Type B pancreatic cell (in vitro differentiated cells): ENCODE data around the gene SMIM33. TPM values are rescaled to one million over a fixed set of nuclear protein-coding genes. Genes with fewer than 3 reads are reported as not detected.

Experiments used
- DNase-seq: peaks from one replicate; pipeline ENCODE4 v3.0.0; 2021; ENCODE audit warnings: mixed read lengths; ENCODE audit not compliant: unreplicated experiment; ENCODE audit errors: extremely low spot score
- H3K27ac Mint-ChIP-seq: 2 replicates; pipeline ENCODE4 v1.8.0; 2021; ENCODE audit warnings: mild to moderate bottlenecking, mixed read lengths
- H3K27me3 Mint-ChIP-seq: 2 replicates; pipeline ENCODE4 v1.8.0; 2021; ENCODE audit warnings: mixed read lengths
- H3K36me3 Mint-ChIP-seq: 2 replicates; pipeline ENCODE4 v1.8.0; 2021; ENCODE audit warnings: mixed read lengths
- H3K4me1 Mint-ChIP-seq: one replicate; pipeline ENCODE4 v1.8.0; 2021; ENCODE audit warnings: mixed read lengths; ENCODE audit not compliant: unreplicated experiment
- H3K4me3 Mint-ChIP-seq: 2 replicates; pipeline ENCODE4 v1.8.0; 2021; ENCODE audit warnings: mild to moderate bottlenecking, mixed read lengths
- H3K9me3 Mint-ChIP-seq: 2 replicates; pipeline ENCODE4 v1.8.0; 2021; ENCODE audit warnings: mixed read lengths
- total RNA-seq: library from RNA; stranded (reverse); gene quantifications from 2 replicates; pipeline ENCODE4 v1.2.1, GENCODE V29; 2021; ENCODE audit warnings: low replicate concordance
- TF ChIP-seq, protein P1 (sequence below): fragments of 200-600 bp; sonication (generic); conservative IDR thresholded peaks from 2 replicates; pipeline ENCODE4 v1.5.0; 2021; ENCODE audit warnings: antibody characterized with exemption, mild to moderate bottlenecking

SMIM33 gene
- total RNA-seq, 1 donor from 2014 or later = not detected

DNA sequence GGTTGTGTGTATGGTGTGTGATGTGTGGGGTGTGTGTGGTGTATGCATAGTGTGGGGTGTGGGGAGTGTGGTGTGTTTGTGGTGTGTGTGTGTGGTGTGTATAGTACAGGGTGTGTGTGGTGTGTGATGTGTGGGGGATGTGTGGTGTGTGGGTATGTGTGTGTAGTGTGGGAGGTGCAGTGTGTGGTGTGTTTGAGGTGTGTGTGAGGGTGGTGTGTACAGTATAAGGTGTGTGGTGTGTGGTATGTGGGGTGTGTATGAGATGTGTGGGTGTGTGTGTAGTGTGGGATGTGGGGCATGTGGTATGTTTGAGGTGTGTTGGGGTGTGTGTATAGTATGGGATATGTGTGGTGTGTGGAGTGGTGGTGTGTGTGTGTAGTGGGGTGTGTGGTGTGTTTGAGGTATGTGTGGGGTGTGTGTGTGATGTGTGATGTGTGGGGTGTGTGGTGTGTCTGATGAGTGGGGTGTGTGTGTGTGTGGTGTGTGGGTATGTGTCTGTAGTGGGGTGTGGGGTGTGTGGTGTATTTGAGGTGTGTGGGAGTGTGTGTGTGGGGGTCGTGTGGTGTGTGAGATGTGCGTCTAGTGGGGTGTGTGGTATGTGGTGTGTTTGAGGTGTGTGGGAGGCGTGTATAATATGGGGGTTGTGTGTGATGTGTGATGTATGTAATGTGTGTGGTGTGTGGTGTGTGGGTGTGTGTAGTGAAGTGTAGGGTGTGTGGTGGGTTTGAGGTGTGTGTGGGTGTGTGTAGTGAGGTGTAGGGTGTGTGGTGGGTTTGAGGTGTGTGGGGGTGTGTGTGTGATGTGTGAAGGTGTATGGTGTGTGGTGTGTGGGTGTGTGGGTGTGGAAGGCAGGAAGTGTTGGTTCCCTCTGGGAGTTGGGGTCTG, 16.9 kb upstream of the SMIM33 start:
- no peak overlapping the region for H3K27ac Mint-ChIP-seq
- TF ChIP-seq, protein P1, sequence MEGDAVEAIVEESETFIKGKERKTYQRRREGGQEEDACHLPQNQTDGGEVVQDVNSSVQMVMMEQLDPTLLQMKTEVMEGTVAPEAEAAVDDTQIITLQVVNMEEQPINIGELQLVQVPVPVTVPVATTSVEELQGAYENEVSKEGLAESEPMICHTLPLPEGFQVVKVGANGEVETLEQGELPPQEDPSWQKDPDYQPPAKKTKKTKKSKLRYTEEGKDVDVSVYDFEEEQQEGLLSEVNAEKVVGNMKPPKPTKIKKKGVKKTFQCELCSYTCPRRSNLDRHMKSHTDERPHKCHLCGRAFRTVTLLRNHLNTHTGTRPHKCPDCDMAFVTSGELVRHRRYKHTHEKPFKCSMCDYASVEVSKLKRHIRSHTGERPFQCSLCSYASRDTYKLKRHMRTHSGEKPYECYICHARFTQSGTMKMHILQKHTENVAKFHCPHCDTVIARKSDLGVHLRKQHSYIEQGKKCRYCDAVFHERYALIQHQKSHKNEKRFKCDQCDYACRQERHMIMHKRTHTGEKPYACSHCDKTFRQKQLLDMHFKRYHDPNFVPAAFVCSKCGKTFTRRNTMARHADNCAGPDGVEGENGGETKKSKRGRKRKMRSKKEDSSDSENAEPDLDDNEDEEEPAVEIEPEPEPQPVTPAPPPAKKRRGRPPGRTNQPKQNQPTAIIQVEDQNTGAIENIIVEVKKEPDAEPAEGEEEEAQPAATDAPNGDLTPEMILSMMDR = no peak
- no peak overlapping the region for H3K4me3 Mint-ChIP-seq

DNA sequence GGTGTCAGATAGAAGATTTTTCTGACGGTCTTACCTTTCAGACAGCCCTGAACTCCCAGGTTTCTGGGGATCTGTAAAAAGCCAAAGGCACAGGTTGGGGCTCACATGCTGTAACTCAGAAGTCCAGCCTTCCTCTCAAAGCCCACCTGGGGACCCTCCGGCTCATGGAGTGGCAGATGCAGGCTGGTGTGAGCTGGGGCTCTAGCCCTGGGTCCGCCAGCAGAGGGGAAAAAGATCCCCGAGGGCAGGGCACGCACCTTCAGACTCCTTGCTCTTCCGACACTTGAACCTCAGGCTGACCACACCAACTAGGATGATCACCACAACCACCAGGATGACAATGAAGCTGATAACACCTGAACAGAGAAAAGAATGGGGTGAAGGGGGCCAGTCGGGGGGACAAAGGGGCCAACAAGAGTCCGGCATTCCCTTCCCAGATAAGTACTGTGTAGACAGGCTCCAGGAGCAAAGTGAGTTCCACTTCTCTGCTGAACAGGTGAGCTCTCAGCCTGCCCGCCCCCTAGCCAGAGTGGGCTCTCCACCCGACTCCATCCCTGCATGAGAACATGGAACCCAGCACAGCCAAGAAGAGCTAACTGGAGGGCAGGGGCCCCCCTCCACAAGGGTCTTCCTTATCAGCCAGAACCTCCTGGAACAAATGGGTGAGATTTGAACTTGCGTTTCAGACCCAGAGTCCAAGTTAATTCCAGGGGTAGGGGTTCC, 16.1 kb upstream of the SMIM33 start:
- no peak overlapping the region for H3K4me3 Mint-ChIP-seq
- no peaks in the 10 kb centered on the region for H3K27me3 Mint-ChIP-seq
- TF ChIP-seq, protein P1 = no peak
- H3K9me3 Mint-ChIP-seq = no peaks in the 10 kb centered on the region
- H3K4me1 Mint-ChIP-seq = peaks cover 10% of the 10 kb centered on the region
- DNase-seq = no peak
- no peak overlapping the region for H3K27ac Mint-ChIP-seq
- no peaks in the 10 kb centered on the region for H3K36me3 Mint-ChIP-seq

More for the DNA sequence above, 16.9 kb upstream of the SMIM33 start:
- no peaks in the 10 kb centered on the region for H3K9me3 Mint-ChIP-seq
- no peaks in the 10 kb centered on the region for H3K36me3 Mint-ChIP-seq
- DNase-seq = no peak
- peaks cover 2% of the 10 kb centered on the region for H3K27me3 Mint-ChIP-seq
- peaks cover 1% of the 10 kb centered on the region for H3K4me1 Mint-ChIP-seq

DNA sequence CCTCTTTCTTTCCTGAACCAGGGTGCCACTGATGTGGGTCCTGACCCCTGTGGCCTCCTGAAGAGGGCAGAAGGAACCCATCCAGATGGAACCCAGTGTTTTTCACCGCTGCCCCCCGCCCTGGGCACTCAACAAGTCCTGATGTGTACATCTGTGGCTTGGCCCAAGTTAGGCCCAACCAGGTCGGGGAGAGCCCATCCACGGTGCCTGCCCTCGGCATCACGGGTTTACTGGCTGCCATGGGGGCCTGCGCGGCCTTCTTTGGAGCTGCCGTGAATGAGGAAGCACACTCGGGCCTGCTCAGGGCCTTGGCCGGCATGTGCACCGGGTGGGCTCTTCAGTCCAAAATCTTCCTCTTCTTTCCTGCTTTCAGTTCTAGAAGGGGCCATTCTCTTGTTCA, 14.0 kb upstream of the SMIM33 start:
- H3K9me3 Mint-ChIP-seq = no peaks in the 10 kb centered on the region
- H3K4me1 Mint-ChIP-seq = peaks cover 10% of the 10 kb centered on the region
- DNase-seq = no peak
- H3K4me3 Mint-ChIP-seq = no peak overlapping the region
- no peaks in the 10 kb centered on the region for H3K36me3 Mint-ChIP-seq
- H3K27me3 Mint-ChIP-seq = no peaks in the 10 kb centered on the region
- no peak overlapping the region for H3K27ac Mint-ChIP-seq
- TF ChIP-seq, protein P1 = no peak

DNA sequence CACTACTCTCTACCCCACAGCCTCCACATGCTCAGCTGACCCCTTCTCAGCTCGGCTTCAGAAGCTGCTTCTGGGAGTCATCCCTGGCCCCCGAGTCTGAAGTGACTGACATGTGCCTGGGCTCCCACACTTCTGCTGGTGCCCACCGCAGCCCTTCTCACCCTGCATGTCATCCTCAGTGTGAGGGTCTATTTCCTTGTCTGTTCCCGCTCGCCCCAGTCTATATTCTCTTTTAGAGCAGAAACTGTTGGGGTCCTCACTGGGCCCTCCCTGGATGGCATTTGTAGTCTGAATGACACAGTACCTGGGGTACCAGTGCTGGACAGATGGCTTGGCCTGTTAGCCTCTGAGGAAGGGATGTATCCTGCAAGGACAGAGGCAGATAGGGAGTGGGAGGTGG, 13.6 kb upstream of the SMIM33 start:
- Mint-ChIP-seq H3K27me3 (no peaks in the 10 kb centered on the region), H3K4me1 (peaks cover 10% of the 10 kb centered on the region), H3K27ac (no peak overlapping the region), H3K36me3 (no peaks in the 10 kb centered on the region), H3K4me3 (no peak overlapping the region), H3K9me3 (no peaks in the 10 kb centered on the region)
- DNase-seq = no peak
- TF ChIP-seq, protein P1 = no peak

DNA sequence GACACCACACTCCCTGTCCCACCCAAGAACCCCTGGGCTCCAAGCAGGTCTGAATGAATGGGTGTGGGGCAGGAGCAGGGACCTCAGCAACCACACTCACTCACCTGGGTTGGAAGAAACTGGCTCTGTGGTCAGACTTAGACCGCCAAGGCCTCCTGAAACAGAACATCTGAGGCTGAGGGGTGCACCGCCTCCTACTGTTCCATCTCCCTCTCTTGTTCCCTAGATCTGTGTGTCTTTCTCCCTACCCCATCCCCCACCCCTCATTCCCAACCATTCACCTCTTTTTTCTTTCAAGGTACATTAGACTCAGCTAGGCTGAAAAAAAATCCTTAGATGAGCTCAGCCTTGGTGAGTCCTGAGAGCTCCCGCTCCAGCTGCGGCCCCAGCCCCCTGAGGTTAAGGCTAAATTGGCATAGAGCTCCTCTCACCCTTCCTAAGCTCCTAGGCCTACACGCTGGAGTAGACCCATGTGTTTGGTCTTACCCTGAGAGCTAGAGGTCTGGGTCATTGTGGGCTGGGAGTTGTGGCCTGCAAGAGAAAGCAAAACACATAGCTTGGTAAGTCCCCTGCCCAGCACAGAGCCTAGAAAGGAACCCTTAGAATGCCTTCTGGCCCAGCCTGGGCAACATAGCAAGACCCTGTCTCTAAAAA, 13.0 kb upstream of the SMIM33 start:
- Mint-ChIP-seq H3K9me3 (no peaks in the 10 kb centered on the region), H3K36me3 (no peaks in the 10 kb centered on the region), H3K4me3 (no peak overlapping the region), H3K27ac (no peak overlapping the region), H3K4me1 (peaks cover 10% of the 10 kb centered on the region), H3K27me3 (no peaks in the 10 kb centered on the region)
- no peak for DNase-seq
- TF ChIP-seq, protein P1 = no peak
